ENCODE measurements around the gene CTIF. TPM values are rescaled to one million over a fixed set of nuclear protein-coding genes. Genes with fewer than 3 reads are reported as not detected.

The CTIF gene
- total RNA-seq, 1 donor from 2014 or later = 48.5 TPM

GRCh38 chr18:48569139-48569914 lies 30.5 kb downstream of the CTIF start:
- no peak for TF ChIP-seq CTCF (conservative IDR thresholded peaks at IDR 0.05)
- Mint-ChIP-seq H3K27me3 (no peaks in the 10 kb centered on the region), H3K4me1 (ENCODE audit: unreplicated experiment) (peaks cover 54% of the 10 kb centered on the region), H3K9me3 (peaks cover 5% of the 10 kb centered on the region), H3K27ac (peak overlapping the region; percentile 15), H3K4me3 (no peak overlapping the region), H3K36me3 (peaks cover 8% of the 10 kb centered on the region)
- DNase-seq (ENCODE audit: extremely low spot score, unreplicated experiment) = no peak

GRCh38 chr18:48569915-48570264 lies 31.1 kb downstream of the CTIF start:
- Mint-ChIP-seq H3K36me3 (peaks cover 8% of the 10 kb centered on the region), H3K9me3 (peaks cover 5% of the 10 kb centered on the region), H3K27me3 (no peaks in the 10 kb centered on the region), H3K4me3 (peak overlapping the region; percentile 15), H3K27ac (peak overlapping the region; percentile 15), H3K4me1 (ENCODE audit: unreplicated experiment) (peaks cover 54% of the 10 kb centered on the region)
- TF ChIP-seq CTCF (conservative IDR thresholded peaks at IDR 0.05) = no peak
- DNase-seq (ENCODE audit: extremely low spot score, unreplicated experiment) = no peak

- Mint-ChIP-seq H3K4me1 (ENCODE audit: unreplicated experiment) (peaks cover 53% of the 10 kb centered on the region), H3K27me3 (no peaks in the 10 kb centered on the region), H3K9me3 (peaks cover 5% of the 10 kb centered on the region), H3K27ac (peak overlapping the region; percentile 15), H3K4me3 (no peak overlapping the region), H3K36me3 (peaks cover 8% of the 10 kb centered on the region)
- no peak for TF ChIP-seq CTCF (conservative IDR thresholded peaks at IDR 0.05)
- DNase-seq (ENCODE audit: extremely low spot score, unreplicated experiment) = no peak
Observed at GRCh38 chr18:48570313-48570712, 31.5 kb downstream of the CTIF start.

GRCh38 chr18:48571639-48572384 lies 33.0 kb downstream of the CTIF start:
- H3K9me3 Mint-ChIP-seq = peaks cover 5% of the 10 kb centered on the region
- H3K4me1 Mint-ChIP-seq (ENCODE audit: unreplicated experiment) = peaks cover 59% of the 10 kb centered on the region

More at GRCh38 chr18:48571639-48572384, 33.0 kb downstream of the CTIF start:
- no peak overlapping the region for H3K27ac Mint-ChIP-seq
- H3K4me3 Mint-ChIP-seq = no peak overlapping the region
- DNase-seq (ENCODE audit: extremely low spot score, unreplicated experiment) = no peak
- H3K36me3 Mint-ChIP-seq = peaks cover 8% of the 10 kb centered on the region
- TF ChIP-seq CTCF (conservative IDR thresholded peaks at IDR 0.05) = no peak
- H3K27me3 Mint-ChIP-seq = no peaks in the 10 kb centered on the region
